OCI-LY1 (cell line): ENCODE data around the gene PCDHB10.

Experiments
- CTCF ChIP-seq: fragments of 200-600 bp; sonication (generic), shearing (Covaris generic); IDR thresholded peaks from 2 replicates; pipeline ENCODE4 v1.5.1; 2017; ENCODE audit warnings: mild to moderate bottlenecking, antibody characterized with exemption, low read length, moderate library complexity, mixed read lengths
- EZH2 ChIP-seq: fragments of 200-600 bp; sonication (generic), shearing (Covaris generic); IDR thresholded peaks from 2 replicates; pipeline ENCODE4 v1.8.0; 2017; ENCODE audit warnings: borderline replicate concordance, mixed run types, mild to moderate bottlenecking, antibody characterized with exemption, low read length, moderate library complexity, mixed read lengths

GRCh38 chr5:141155540-141156374 is 36.4 kb upstream of the PCDHB10 start:
- TF ChIP-seq CTCF (peak; percentile 50; the same call in 1 of the 2 replicates), EZH2 (no peak)
